HEK293 (cell line): ENCODE measurements around the gene CAMK2D.

Source experiments
- CTCF ChIA-PET: fragments of 350-600 bp; formaldehyde crosslinking; extraction: SDS; loops from one replicate; lab custom pipeline; 2021; ENCODE audit warnings: antibody characterized with exemption; lab: Yijun Ruan, JAX
- POLR2A ChIA-PET: fragments of 300-600 bp; formaldehyde crosslinking; extraction: SDS; loops from one replicate; lab custom pipeline; 2020; ENCODE audit warnings: antibody characterized with exemption, inconsistent platforms; lab: Yijun Ruan, JAX
- H3K27ac ChIP-seq: fragments of 200-500 bp; sonication (Bioruptor generic); 2 replicates; pipeline ENCODE4 v1.5.1; 2014; ENCODE audit warnings: low read depth, low read length, control low read depth, inconsistent platforms; ENCODE audit errors: extremely low read depth
- H3K36me3 ChIP-seq, 2 experiments: fragments of 200-500 bp in 1 of 2; sonication (Bioruptor generic) in 1 of 2; 1 replicate in 1 of 2; 2 replicates in 1 of 2; pipeline ENCODE4 v1.5.1; 2014 to 2017; ENCODE audit warnings: inconsistent platforms in 2 of 2, low read length in 2 of 2; ENCODE audit not compliant: control insufficient read depth in 2 of 2, insufficient read depth in 1 of 2
- H3K4me1 ChIP-seq: fragments of 200-500 bp; sonication (Bioruptor generic); 2 replicates; pipeline ENCODE4 v1.5.1; 2014; ENCODE audit warnings: mild to moderate bottlenecking, low read length, inconsistent platforms; ENCODE audit not compliant: control insufficient read depth, insufficient read depth
- H3K4me3 ChIP-seq: 2 replicates; pipeline ENCODE4 v1.5.1; 2011; ENCODE audit warnings: low read depth, mild to moderate bottlenecking, control low read depth, low read length, moderate library complexity
- H3K9me3 ChIP-seq: fragments of 200-500 bp; sonication (Bioruptor generic); 2 replicates; pipeline ENCODE4 v1.5.1; 2014; ENCODE audit warnings: low read depth, low read length, inconsistent platforms; ENCODE audit not compliant: control insufficient read depth, insufficient read depth
- ELK4 ChIP-seq: IDR thresholded peaks from 2 replicates; pipeline ENCODE4 v1.6.1; 2011; ENCODE audit warnings: mild to moderate bottlenecking, low read depth, low read length, borderline replicate concordance
- GLI2 ChIP-seq: fragments of 450-650 bp; formaldehyde crosslinking; IDR thresholded peaks from 2 replicates; pipeline ENCODE4; 2017; ENCODE audit warnings: missing biosample characterization, missing genetic modification characterization, low read depth, borderline replicate concordance
- HOXD13 ChIP-seq: sonication (generic); formaldehyde crosslinking; IDR thresholded peaks from 2 replicates; pipeline ENCODE4 v1.8.0; 2022; ENCODE audit warnings: missing genetic modification reagents, borderline replicate concordance
- ZBTB44 ChIP-seq: fragments of 450-650 bp; IDR thresholded peaks from 2 replicates; pipeline ENCODE4 v1.5.1; 2018; ENCODE audit warnings: missing biosample characterization, mild to moderate bottlenecking, missing genetic modification characterization
- ZBTB7A ChIP-seq: fragments of 450-650 bp; formaldehyde crosslinking; IDR thresholded peaks from 2 replicates; pipeline ENCODE4 v1.5.1; 2016; ENCODE audit warnings: low read depth, missing biosample characterization, missing genetic modification characterization
- ZNF112 ChIP-seq: fragments of 450-650 bp; formaldehyde crosslinking; IDR thresholded peaks from 2 replicates; pipeline ENCODE4 v1.5.0; 2017; ENCODE audit warnings: missing biosample characterization, missing genetic modification characterization
- ZNF140 ChIP-seq: fragments of 450-650 bp; formaldehyde crosslinking; IDR thresholded peaks from 2 replicates; pipeline ENCODE4 v1.5.1; 2016; ENCODE audit warnings: missing biosample characterization, missing genetic modification characterization
- ZNF157 ChIP-seq: fragments of 450-650 bp; formaldehyde crosslinking; IDR thresholded peaks from 2 replicates; pipeline ENCODE4 v1.5.1; 2016; ENCODE audit warnings: missing biosample characterization, missing genetic modification characterization
- ZNF16 ChIP-seq: fragments of 450-650 bp; formaldehyde crosslinking; IDR thresholded peaks from 2 replicates; pipeline ENCODE4 v1.5.1; 2016; ENCODE audit warnings: low read depth, missing biosample characterization, missing genetic modification characterization
- ZNF398 ChIP-seq: fragments of 450-650 bp; formaldehyde crosslinking; IDR thresholded peaks from 2 replicates; pipeline ENCODE4 v1.5.1; 2017; ENCODE audit warnings: missing biosample characterization, missing genetic modification characterization
- ZNF404 ChIP-seq: fragments of 450-650 bp; formaldehyde crosslinking; IDR thresholded peaks from 2 replicates; pipeline ENCODE4 v1.5.1; 2017; ENCODE audit warnings: missing biosample characterization, missing genetic modification characterization
- ZNF623 ChIP-seq: fragments of 450-650 bp; formaldehyde crosslinking; IDR thresholded peaks from 2 replicates; pipeline ENCODE4 v1.5.1; 2016; ENCODE audit warnings: missing biosample characterization, missing genetic modification characterization
- ZNF654 ChIP-seq: fragments of 450-650 bp; formaldehyde crosslinking; IDR thresholded peaks from 2 replicates; pipeline ENCODE4 v1.5.1; 2016; ENCODE audit warnings: low read depth, missing biosample characterization, missing genetic modification characterization
- ZNF776 ChIP-seq: fragments of 450-650 bp; formaldehyde crosslinking; IDR thresholded peaks from 2 replicates; pipeline ENCODE4 v1.5.0; 2017; ENCODE audit warnings: missing biosample characterization, missing genetic modification characterization, borderline replicate concordance
- ZNF837 ChIP-seq: fragments of 450-650 bp; formaldehyde crosslinking; IDR thresholded peaks from 2 replicates; pipeline ENCODE4 v1.5.1; 2016; ENCODE audit warnings: missing biosample characterization, missing genetic modification characterization
- ZSCAN18 ChIP-seq: fragments of 450-650 bp; formaldehyde crosslinking; IDR thresholded peaks from 2 replicates; pipeline ENCODE4 v1.5.1; 2016; ENCODE audit warnings: missing biosample characterization, missing genetic modification characterization
- TF ChIP-seq, protein P1 (sequence below): fragments of 450-650 bp; formaldehyde crosslinking; IDR thresholded peaks from 2 replicates; pipeline ENCODE4 v1.5.1; 2016; ENCODE audit warnings: missing biosample characterization, missing genetic modification characterization
- TF ChIP-seq, protein P2 (sequence below): fragments of 450-650 bp; formaldehyde crosslinking; IDR thresholded peaks from 2 replicates; pipeline ENCODE4 v1.5.1; 2016; ENCODE audit warnings: missing biosample characterization, missing genetic modification characterization
- TF ChIP-seq, protein P3 (sequence below): fragments of 450-650 bp; formaldehyde crosslinking; IDR thresholded peaks from 2 replicates; pipeline ENCODE4; 2016; ENCODE audit warnings: missing biosample characterization, missing genetic modification characterization

CAMK2D gene

DNA sequence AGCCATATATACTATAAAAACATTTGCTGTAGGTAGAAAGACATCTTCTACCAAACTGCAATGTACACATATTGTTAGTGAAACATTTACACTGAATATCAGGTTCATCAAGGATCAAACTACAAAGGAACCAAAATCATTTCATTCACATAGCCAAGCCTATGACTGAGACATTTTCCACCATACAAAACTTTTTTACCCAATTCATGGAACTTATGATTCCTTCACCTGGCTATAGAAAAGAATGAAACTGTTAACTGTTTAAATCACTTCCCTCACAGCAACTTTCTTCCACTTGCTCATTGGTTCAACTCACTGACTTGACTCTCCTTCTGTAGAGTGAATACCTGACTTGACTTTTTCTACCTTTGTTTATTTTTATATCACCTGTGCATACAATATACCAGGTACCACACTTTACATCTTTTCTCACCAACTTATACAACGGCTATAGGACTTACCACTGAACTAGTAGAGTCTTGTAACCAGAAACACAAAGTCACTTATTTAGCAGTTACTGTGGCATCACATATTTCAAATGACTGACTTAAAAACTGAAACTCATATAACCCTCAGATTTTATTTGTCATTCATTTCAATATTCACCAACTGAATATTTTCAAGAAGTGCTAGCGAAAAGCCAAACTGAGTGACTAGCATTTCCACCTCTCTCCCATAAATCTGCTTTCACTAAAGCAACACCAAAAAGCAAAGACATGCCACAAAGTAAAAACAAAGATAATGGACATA lies 30.9 kb downstream of the CAMK2D start:
- TF ChIP-seq GLI2 (tag by site-specific recombination): no peak
- TF ChIP-seq, protein P1, sequence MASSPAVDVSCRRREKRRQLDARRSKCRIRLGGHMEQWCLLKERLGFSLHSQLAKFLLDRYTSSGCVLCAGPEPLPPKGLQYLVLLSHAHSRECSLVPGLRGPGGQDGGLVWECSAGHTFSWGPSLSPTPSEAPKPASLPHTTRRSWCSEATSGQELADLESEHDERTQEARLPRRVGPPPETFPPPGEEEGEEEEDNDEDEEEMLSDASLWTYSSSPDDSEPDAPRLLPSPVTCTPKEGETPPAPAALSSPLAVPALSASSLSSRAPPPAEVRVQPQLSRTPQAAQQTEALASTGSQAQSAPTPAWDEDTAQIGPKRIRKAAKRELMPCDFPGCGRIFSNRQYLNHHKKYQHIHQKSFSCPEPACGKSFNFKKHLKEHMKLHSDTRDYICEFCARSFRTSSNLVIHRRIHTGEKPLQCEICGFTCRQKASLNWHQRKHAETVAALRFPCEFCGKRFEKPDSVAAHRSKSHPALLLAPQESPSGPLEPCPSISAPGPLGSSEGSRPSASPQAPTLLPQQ (tag by site-specific recombination): no peak
- no peak for TF ChIP-seq ZNF776 (tag by site-specific recombination)
- TF ChIP-seq ZBTB44 (tag by site-specific recombination): no peak
- TF ChIP-seq ZNF112: no peak
- no peak for TF ChIP-seq ZNF140 (tag by site-specific recombination)
- no peak for TF ChIP-seq ZNF623
- no peak for TF ChIP-seq ZNF16 (tag by site-specific recombination)
- TF ChIP-seq ZNF404 (tag by site-specific recombination): no peak
- no peak for TF ChIP-seq ZNF398 (tag by site-specific recombination)
- TF ChIP-seq ZSCAN18 (tag by site-specific recombination): no peak
- no peak for TF ChIP-seq ZBTB7A (tag by site-specific recombination)
- no peak for TF ChIP-seq HOXD13 (CRISPR knock-in tag)
- no peak for TF ChIP-seq ZNF837
- TF ChIP-seq ZNF654 (tag by site-specific recombination): no peak
- no peak for TF ChIP-seq ELK4
- no peak for TF ChIP-seq ZNF157 (tag by site-specific recombination)
- Histone ChIP-seq H3K4me3 (no peak overlapping the region), H3K9me3 (no peaks in the 10 kb centered on the region), H3K4me1 (no peaks in the 10 kb centered on the region), H3K27ac (no peak overlapping the region), H3K36me3 (no peaks in the 10 kb centered on the region; a peak in 1 of 3 replicates)
- CTCF ChIA-PET: no interaction called here
- POLR2A ChIA-PET: no interaction called here

- no peaks in the 10 kb centered on the region for H3K36me3 ChIP-seq
- TF ChIP-seq, protein P2, sequence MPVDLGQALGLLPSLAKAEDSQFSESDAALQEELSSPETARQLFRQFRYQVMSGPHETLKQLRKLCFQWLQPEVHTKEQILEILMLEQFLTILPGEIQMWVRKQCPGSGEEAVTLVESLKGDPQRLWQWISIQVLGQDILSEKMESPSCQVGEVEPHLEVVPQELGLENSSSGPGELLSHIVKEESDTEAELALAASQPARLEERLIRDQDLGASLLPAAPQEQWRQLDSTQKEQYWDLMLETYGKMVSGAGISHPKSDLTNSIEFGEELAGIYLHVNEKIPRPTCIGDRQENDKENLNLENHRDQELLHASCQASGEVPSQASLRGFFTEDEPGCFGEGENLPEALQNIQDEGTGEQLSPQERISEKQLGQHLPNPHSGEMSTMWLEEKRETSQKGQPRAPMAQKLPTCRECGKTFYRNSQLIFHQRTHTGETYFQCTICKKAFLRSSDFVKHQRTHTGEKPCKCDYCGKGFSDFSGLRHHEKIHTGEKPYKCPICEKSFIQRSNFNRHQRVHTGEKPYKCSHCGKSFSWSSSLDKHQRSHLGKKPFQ (tag by site-specific recombination): peak; percentile 56; the same call in 1 of the 2 replicates
- TF ChIP-seq, protein P3, sequence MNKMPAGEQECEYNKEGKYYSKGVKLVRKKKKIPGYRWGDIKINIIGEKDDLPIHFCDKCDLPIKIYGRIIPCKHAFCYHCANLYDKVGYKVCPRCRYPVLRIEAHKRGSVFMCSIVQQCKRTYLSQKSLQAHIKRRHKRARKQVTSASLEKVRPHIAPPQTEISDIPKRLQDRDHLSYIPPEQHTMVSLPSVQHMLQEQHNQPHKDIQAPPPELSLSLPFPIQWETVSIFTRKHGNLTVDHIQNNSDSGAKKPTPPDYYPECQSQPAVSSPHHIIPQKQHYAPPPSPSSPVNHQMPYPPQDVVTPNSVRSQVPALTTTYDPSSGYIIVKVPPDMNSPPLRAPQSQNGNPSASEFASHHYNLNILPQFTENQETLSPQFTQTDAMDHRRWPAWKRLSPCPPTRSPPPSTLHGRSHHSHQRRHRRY (tag by site-specific recombination): no peak
- H3K9me3 ChIP-seq: no peaks in the 10 kb centered on the region
- POLR2A ChIA-PET: no interaction called here
- H3K4me3 ChIP-seq: no peak overlapping the region
- H3K27ac ChIP-seq: no peak overlapping the region
- CTCF ChIA-PET: no interaction called here
- no peaks in the 10 kb centered on the region; the same call in 1 of the 2 replicates for H3K4me1 ChIP-seq
These were observed 33.7 kb downstream of the CAMK2D start for GRCh38 chr4:113727802-113728201.
